H9 (cell line): ENCODE measurements around the gene RAP1GAP. TPM values are rescaled to one million over a fixed set of nuclear protein-coding genes. Genes with fewer than 3 reads are reported as not detected.
A peak's percentile ranks its signal among the peaks of the same experiment; 100 is the strongest.

Experiments
- DNase-seq: peaks from one replicate; pipeline ENCODE4 v3.0.0-alpha.2; 2017
- H2AFZ ChIP-seq: one replicate; pipeline ENCODE4 v1.6.1; 2013; ENCODE audit warnings: mild to moderate bottlenecking, low read length, control low read depth, moderate library complexity
- H2AK5ac ChIP-seq: 2 replicates; pipeline ENCODE4 v1.6.1; 2013; ENCODE audit warnings: low read length, control low read depth, mixed read lengths; ENCODE audit not compliant: insufficient read length
- H2BK120ac ChIP-seq: one replicate; pipeline ENCODE4 v1.6.1; 2013; ENCODE audit warnings: low read depth, mild to moderate bottlenecking, low read length, control low read depth, inconsistent platforms; ENCODE audit not compliant: poor library complexity, severe bottlenecking
- H2BK12ac ChIP-seq: 2 replicates; pipeline ENCODE4 v1.6.1; 2013; ENCODE audit warnings: low read length, control low read depth, mixed read lengths, low read depth; ENCODE audit not compliant: insufficient read length
- H2BK15ac ChIP-seq: 2 replicates; pipeline ENCODE4 v1.6.1; 2013; ENCODE audit warnings: low read depth, low read length, control low read depth
- H2BK20ac ChIP-seq: one replicate; pipeline ENCODE4 v1.6.1; 2013; ENCODE audit warnings: low read depth, mild to moderate bottlenecking, low read length, control low read depth, inconsistent platforms; ENCODE audit not compliant: poor library complexity, severe bottlenecking
- H2BK5ac ChIP-seq: 2 replicates; pipeline ENCODE4 v1.6.1; 2013; ENCODE audit warnings: low read length, control low read depth, mixed read lengths; ENCODE audit not compliant: insufficient read length
- H3K14ac ChIP-seq: 2 replicates; pipeline ENCODE4 v1.6.1; 2013; ENCODE audit warnings: low read length, control low read depth; ENCODE audit not compliant: insufficient read depth
- H3K18ac ChIP-seq: 2 replicates; pipeline ENCODE4 v1.6.1; 2013; ENCODE audit warnings: low read depth, mild to moderate bottlenecking, mixed read lengths, low read length, control low read depth; ENCODE audit not compliant: insufficient read length
- H3K23ac ChIP-seq: 2 replicates; pipeline ENCODE4 v1.6.1; 2013; ENCODE audit warnings: low read length, control low read depth, mixed read lengths, low read depth; ENCODE audit not compliant: insufficient read length
- H3K23me2 ChIP-seq: 2 replicates; pipeline ENCODE4 v1.6.1; 2013; ENCODE audit warnings: low read depth, mild to moderate bottlenecking, mixed read lengths, low read length, control low read depth; ENCODE audit not compliant: insufficient read length, poor library complexity, severe bottlenecking
- H3K27ac ChIP-seq: 2 replicates; pipeline ENCODE4 v1.5.1; 2013; ENCODE audit warnings: low read length, control low read depth, mixed read lengths, low read depth; ENCODE audit not compliant: insufficient read length
- H3K27me3 ChIP-seq: 2 replicates; pipeline ENCODE4 v1.6.1; 2013; ENCODE audit warnings: low read length, control low read depth, inconsistent platforms; ENCODE audit not compliant: insufficient read depth
- H3K4ac ChIP-seq: 2 replicates; pipeline ENCODE4 v1.6.1; 2013; ENCODE audit warnings: low read depth, mild to moderate bottlenecking, control low read depth, inconsistent platforms, low read length, moderate library complexity
- H3K4me1 ChIP-seq: 2 replicates; pipeline ENCODE4 v1.6.1; 2013; ENCODE audit warnings: low read length, control low read depth, inconsistent platforms; ENCODE audit not compliant: insufficient read depth
- H3K4me2 ChIP-seq: 2 replicates; pipeline ENCODE4 v1.6.1; 2013; ENCODE audit warnings: low read length, control low read depth, mixed read lengths; ENCODE audit not compliant: insufficient read length, insufficient read depth
- H3K56ac ChIP-seq: 2 replicates; pipeline ENCODE4 v1.6.1; 2013; ENCODE audit warnings: low read depth, mild to moderate bottlenecking, mixed read lengths, low read length, control low read depth; ENCODE audit not compliant: insufficient read length
- H3K79me1 ChIP-seq: 2 replicates; pipeline ENCODE4 v1.6.1; 2013; ENCODE audit warnings: low read depth, mild to moderate bottlenecking, moderate library complexity, low read length, control low read depth, inconsistent platforms; ENCODE audit not compliant: insufficient read depth, poor library complexity, severe bottlenecking
- H3K79me2 ChIP-seq: 2 replicates; pipeline ENCODE4 v1.6.1; 2013; ENCODE audit warnings: low read length, control low read depth, inconsistent platforms; ENCODE audit not compliant: insufficient read depth
- H3K9ac ChIP-seq: 2 replicates; pipeline ENCODE4 v1.6.1; 2013; ENCODE audit warnings: low read length, control low read depth, mixed read lengths; ENCODE audit not compliant: insufficient read length; ENCODE audit errors: extremely low read depth
- H3K9me3 ChIP-seq: one replicate; pipeline ENCODE4 v1.6.1; 2013; ENCODE audit warnings: low read depth, low read length, inconsistent platforms; ENCODE audit not compliant: control insufficient read depth
- H3T11ph ChIP-seq: one replicate; pipeline ENCODE4 v1.6.1; 2013; ENCODE audit warnings: mild to moderate bottlenecking, low read length, control low read depth, inconsistent platforms
- H4K20me1 ChIP-seq: one replicate; pipeline ENCODE4 v1.6.1; 2013; ENCODE audit not compliant: control insufficient read depth, insufficient read length, insufficient read depth
- H4K5ac ChIP-seq: 2 replicates; pipeline ENCODE4 v1.6.1; 2013; ENCODE audit warnings: low read depth, mild to moderate bottlenecking, mixed read lengths, low read length, control low read depth; ENCODE audit not compliant: insufficient read length
- H4K8ac ChIP-seq: replicated peaks from 2 replicates; pipeline ENCODE4 v1.6.1; 2013; ENCODE audit warnings: low read length, control low read depth, mixed read lengths, low read depth; ENCODE audit not compliant: insufficient read length
- H4K91ac ChIP-seq: 2 replicates; pipeline ENCODE4 v1.6.1; 2013; ENCODE audit warnings: low read depth, mild to moderate bottlenecking, moderate library complexity, mixed read lengths, low read length, control low read depth; ENCODE audit not compliant: insufficient read length
- H3K27ac Mint-ChIP-seq, 3 experiments: 2 replicates in 2 of 3; 3 replicates in 1 of 3; pipeline ENCODE4 v1.8.0; 2020 to 2021; ENCODE audit warnings: mixed read lengths in 3 of 3, mild to moderate bottlenecking in 1 of 3, moderate library complexity in 1 of 3
- H3K27me3 Mint-ChIP-seq: 2 replicates; pipeline ENCODE4 v1.8.0; 2021; ENCODE audit warnings: low read depth, mild to moderate bottlenecking, moderate library complexity, mixed read lengths
- H3K36me3 Mint-ChIP-seq, 3 experiments: 2 replicates in 2 of 3; 3 replicates in 1 of 3; pipeline ENCODE4 v1.8.0; 2020 to 2021; ENCODE audit warnings: low read depth in 3 of 3, mixed read lengths in 3 of 3; ENCODE audit not compliant: insufficient read depth in 1 of 3
- H3K4me1 Mint-ChIP-seq, 2 experiments: 2 replicates each; pipeline ENCODE4 v1.8.0; 2020; ENCODE audit warnings: mixed read lengths in 2 of 2
- H3K4me3 Mint-ChIP-seq, 2 experiments: 2 replicates in 1 of 2; 3 replicates in 1 of 2; pipeline ENCODE4 v1.8.0; 2020 to 2021; ENCODE audit warnings: mild to moderate bottlenecking in 2 of 2, mixed read lengths in 2 of 2, moderate library complexity in 1 of 2
- H3K9me3 Mint-ChIP-seq, 2 experiments: 2 replicates in 1 of 2; 3 replicates in 1 of 2; pipeline ENCODE4 v1.8.0; 2020; ENCODE audit warnings: mild to moderate bottlenecking in 2 of 2, mixed read lengths in 2 of 2, moderate library complexity in 1 of 2
- WGBS: extraction: QIAGEN DNeasy Blood & Tissue Kit; methylation state at CpG from one replicate; pipeline ENCODE4 v1.1.7; 2013; ENCODE audit warnings: missing lambda C conversion rate, low lambda C conversion rate, mixed read lengths; ENCODE audit not compliant: insufficient read length; ENCODE audit errors: extremely low coverage; 5-methylcytosine and 5-hydroxymethylcytosine counted together
- total RNA-seq: library from RNA; stranded (reverse); gene quantifications from 2 replicates; pipeline ENCODE4 v1.2.1, GENCODE V29; 2021
- TF ChIP-seq, protein P1 (sequence below): fragments of 200-600 bp; sonication (generic); conservative IDR thresholded peaks from 3 replicates; pipeline ENCODE4 v1.8.0; 2021; ENCODE audit warnings: antibody characterized with exemption, mild to moderate bottlenecking

The RAP1GAP gene
- total RNA-seq, 1 experiment from 2014 or later, result 7.9 TPM

DNA sequence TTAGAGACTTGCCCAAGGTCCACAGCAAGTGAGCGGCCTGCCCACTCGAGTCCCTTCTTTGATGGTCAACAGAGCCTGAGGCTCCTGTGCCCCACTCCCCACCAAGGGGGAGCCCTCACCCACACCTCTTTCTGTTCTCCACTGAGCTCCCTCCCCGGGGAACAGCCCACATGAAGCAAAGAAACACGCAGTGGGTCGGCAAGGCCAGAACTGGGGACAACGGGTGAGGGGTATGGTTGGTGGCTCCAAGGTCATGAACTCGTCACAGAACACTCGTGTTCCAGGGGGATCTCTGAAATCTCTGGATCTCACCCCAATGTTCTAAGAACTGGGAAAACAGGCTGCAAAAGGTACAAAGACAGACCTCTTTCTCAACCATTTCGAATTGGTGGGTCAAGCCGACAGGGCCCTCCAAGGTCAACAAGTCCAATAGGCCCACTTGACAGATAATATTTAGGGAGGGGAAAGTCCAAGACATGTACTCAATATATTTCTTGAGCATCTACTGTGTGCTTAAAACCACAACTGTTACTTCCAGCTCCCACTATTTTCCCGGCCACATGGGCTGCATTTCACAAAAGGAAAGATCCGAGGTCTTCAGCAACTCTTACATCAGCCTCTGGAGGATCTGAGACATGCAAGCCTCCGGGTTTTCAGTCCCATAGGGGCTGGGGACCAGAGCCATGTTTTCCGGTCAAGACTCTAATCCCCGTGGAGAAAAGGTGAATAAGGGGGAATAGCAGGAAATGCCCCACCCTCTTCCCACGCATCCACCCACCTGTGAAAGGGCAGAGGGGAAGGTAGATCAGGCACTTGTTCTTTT, 1.1 kb upstream of the RAP1GAP start:
- Histone ChIP-seq H4K5ac (no peak overlapping the region), H3K79me2 (no peaks in the 10 kb centered on the region), H3K27me3 (no peaks in the 10 kb centered on the region; the same call in 1 of the 2 replicates), H3K23ac (no peak overlapping the region), H4K8ac (no peak overlapping the region), H3K4ac (no peak overlapping the region), H3K4me2 (peak overlapping the region; percentile 81), H3K23me2 (peaks cover 14% of the 10 kb centered on the region), H2AFZ (no peak overlapping the region), H2BK12ac (no peak overlapping the region), H3T11ph (no peak overlapping the region), H3K56ac (no peak overlapping the region), H3K14ac (no peak overlapping the region), H2BK20ac (no peak overlapping the region), H3K9me3 (no peaks in the 10 kb centered on the region), H2AK5ac (no peak overlapping the region), H4K20me1 (no peaks in the 10 kb centered on the region), H3K18ac (no peak overlapping the region), H3K9ac (no peak overlapping the region), H3K4me1 (no peaks in the 10 kb centered on the region; the same call in 1 of the 2 replicates), H3K27ac (no peak overlapping the region), H2BK5ac (no peak overlapping the region), H4K91ac (no peak overlapping the region), H3K79me1 (no peaks in the 10 kb centered on the region), H2BK120ac (no peak overlapping the region), H2BK15ac (no peak overlapping the region)
- no peak overlapping the region; a peak in 1 of 7 replicates for H3K27ac Mint-ChIP-seq
- no peaks in the 10 kb centered on the region for H3K9me3 Mint-ChIP-seq
- DNase-seq, result no peak
- TF ChIP-seq, protein P1, sequence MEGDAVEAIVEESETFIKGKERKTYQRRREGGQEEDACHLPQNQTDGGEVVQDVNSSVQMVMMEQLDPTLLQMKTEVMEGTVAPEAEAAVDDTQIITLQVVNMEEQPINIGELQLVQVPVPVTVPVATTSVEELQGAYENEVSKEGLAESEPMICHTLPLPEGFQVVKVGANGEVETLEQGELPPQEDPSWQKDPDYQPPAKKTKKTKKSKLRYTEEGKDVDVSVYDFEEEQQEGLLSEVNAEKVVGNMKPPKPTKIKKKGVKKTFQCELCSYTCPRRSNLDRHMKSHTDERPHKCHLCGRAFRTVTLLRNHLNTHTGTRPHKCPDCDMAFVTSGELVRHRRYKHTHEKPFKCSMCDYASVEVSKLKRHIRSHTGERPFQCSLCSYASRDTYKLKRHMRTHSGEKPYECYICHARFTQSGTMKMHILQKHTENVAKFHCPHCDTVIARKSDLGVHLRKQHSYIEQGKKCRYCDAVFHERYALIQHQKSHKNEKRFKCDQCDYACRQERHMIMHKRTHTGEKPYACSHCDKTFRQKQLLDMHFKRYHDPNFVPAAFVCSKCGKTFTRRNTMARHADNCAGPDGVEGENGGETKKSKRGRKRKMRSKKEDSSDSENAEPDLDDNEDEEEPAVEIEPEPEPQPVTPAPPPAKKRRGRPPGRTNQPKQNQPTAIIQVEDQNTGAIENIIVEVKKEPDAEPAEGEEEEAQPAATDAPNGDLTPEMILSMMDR, result no peak
- H3K27me3 Mint-ChIP-seq, result peaks cover 28% of the 10 kb centered on the region
- peaks cover 38 to 43% of the 10 kb centered on the region in 2 experiments for H3K4me1 Mint-ChIP-seq
- WGBS, result no CpG with 5 or more reads among the region's 16 CpGs
- H3K36me3 Mint-ChIP-seq, result no peaks in the 10 kb centered on the region; a peak in 1 of 7 replicates
- H3K4me3 Mint-ChIP-seq, result peak overlapping the region; percentile 65 to 83
